Myocyte (in vitro differentiated cells): ENCODE results near the gene ACBD4. TPM values are rescaled to one million over a fixed set of nuclear protein-coding genes. Genes with fewer than 3 reads are reported as not detected.

ENCODE experiments used
- DNase-seq: peaks from one replicate; pipeline ENCODE4 v3.0.0-alpha.2; 2012; ENCODE audit warnings: low read depth
- polyA plus RNA-seq: library from polyadenylated mRNA; unstranded; fragments of >200 nt; gene quantifications from one replicate; pipeline ENCODE4 v1.2.1, GENCODE V29; 2012; ENCODE audit warnings: missing spikeins
- total RNA-seq: library from RNA; depleted of rRNA; stranded (reverse); fragments of >200 nt; gene quantifications from 2 replicates; pipeline ENCODE4 v1.2.3, GENCODE V29; 2014

The ACBD4 gene
- 3.5 and 6.0 TPM in 2 replicates for total RNA-seq
- 12.1 TPM for polyA plus RNA-seq

DNA sequence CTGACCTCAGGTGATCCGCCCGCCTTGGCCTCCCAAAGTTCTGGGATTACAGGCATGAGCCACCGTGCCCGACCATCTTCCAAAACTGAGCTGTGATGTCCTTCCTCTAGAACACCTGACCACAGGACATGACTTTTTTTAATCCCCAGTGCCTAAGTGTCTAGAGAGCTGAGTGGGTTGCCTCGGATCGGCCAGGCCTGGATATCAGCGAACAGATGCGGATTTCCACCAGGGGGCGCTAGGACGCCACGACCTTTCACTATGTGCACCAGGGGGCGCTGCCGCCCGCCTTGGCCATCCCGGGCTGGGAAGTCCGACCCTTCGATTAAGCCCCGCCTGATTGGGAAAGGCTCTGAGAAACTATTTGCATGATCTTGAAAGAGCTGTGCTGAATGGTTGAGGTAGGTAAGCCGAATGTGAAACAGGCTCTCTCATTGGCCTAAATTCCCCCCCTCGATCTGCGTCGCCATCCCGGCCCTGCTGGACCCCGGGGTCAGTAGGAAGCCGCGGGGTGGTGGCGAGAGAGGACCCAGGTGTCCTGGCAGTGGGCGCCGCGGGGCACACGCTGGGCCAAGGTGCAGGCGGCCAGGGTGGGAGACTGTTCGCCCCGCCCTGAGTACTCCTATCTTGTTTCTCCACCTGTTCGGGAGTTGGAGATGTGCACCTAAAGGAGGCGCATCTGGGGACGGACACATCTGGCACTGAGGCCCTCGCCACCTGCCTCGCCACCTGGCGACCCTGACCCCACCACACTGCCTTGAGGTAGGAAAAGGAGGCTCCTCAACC is at the start of gene ACBD4:
Gene ACBD4, plus strand, starts transcription at position 496 of the 786 bp plus-strand sequence. CDS start 458 bp downstream, outside the sequence.
- DNase-seq, result peak; percentile 98

- DNase-seq, result no peak
These were observed 49.1 kb upstream of the ACBD4 start for GRCh38 chr17:45086391-45086790.

DNA sequence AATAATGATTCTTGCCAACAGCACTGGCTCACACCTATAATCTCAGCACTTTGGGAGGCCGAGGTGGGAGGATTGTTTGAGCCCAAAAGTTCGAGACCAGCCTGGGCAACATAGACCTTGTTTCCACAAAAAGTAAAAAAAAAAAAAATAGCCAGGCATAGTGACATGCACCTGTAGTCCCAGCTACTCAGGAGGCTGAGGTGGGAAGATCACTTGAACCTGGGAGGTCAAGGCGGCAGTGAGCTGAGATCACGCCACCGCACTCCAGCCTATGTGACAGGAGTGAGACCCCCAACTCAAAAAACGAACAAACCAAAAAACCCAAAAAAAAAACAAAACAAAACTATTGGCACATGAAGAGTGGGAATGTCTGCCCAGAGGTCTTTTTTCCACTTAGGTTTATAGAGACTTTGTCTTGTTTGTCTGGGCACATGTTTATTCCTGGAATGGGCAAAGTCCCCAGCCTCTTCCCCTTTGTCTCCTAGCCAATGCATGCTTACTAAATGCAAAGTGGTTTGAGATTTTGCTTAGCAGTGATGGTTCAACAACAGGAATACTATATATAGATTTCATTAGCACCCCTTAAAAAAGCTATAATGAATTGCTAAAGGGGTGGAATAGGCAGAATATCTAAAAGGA is 48.5 kb upstream of the ACBD4 start:
- no peak for DNase-seq

DNA sequence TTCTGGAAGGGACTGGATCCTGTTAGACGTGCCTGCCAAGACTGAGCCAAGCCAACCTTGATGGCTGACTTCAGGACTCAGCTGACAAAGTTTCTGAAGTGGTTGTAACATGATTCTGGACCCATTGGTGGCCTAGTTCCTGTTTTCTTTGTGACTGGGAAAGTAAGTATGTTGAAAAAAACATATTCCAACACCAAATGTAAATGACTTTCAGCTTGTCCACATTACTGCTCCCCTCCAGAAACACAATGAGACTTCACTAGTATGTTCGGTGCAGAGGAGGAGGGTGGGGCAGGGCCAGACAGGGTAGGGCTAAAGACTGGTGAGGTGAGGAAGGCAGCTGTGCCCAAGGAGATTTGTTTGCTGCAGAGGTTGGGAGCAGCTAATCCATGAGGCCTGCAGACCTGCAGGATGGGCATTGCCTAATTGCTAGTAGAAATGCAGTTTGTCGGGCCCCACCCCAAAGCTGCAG is 47.9 kb upstream of the ACBD4 start:
- no peak for DNase-seq

DNA sequence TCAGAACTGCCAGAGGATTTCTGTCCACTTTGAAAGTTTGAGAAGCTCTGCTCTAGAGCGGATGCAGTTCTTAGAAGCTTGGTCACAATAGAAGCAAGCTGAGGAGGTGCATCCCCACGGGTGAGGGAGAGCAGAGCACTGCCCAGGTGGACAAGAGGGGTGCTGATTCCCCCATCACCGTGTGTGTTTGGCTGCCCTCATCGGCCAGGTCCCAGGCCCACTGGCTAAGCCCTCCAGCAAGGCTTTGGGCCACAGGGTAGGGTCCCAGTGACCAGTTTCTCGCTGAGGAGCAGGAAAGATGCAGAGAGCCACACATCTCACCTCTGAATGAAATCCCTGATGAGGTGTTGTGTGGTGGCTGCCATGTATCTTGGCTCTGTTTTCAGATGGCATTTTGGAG is 47.5 kb upstream of the ACBD4 start:
- DNase-seq, result no peak

- no peak for DNase-seq
These were observed 46.7 kb upstream of the ACBD4 start for GRCh38 chr17:45088741-45089140.

GRCh38 chr17:45090711-45091110 is 44.8 kb upstream of the ACBD4 start:
- no peak for DNase-seq

DNA sequence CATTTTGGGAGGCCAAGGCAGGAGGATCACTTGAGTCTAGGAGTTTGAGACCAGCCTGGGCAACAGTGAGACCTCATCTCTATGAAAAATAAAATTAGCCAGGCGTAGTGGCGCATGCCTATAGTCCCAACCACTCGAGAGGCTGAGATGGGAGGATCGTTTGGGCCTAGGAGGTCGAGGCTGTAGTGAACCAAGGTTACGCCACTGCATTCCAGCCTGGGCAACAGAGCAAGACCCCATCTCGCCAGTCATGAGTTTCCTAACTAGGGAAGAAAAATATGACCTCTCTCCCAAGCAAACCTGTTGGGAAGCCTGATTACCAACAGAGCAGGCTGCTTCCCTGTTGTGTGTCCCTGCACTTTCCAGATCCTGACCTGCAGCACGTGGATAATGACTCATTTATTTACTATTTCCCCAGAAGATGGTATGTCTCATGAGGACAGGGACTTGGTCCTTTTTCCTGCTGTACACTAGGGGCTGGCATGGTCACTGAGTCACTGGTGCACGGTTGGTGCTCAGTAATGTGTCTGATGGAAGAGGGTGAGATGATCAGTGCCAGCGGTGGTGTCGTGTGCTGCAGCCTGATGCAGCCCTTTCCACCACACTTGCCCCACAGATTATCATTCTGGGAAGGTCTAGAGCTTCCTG is 43.6 kb upstream of the ACBD4 start:
- no peak for DNase-seq

DNA sequence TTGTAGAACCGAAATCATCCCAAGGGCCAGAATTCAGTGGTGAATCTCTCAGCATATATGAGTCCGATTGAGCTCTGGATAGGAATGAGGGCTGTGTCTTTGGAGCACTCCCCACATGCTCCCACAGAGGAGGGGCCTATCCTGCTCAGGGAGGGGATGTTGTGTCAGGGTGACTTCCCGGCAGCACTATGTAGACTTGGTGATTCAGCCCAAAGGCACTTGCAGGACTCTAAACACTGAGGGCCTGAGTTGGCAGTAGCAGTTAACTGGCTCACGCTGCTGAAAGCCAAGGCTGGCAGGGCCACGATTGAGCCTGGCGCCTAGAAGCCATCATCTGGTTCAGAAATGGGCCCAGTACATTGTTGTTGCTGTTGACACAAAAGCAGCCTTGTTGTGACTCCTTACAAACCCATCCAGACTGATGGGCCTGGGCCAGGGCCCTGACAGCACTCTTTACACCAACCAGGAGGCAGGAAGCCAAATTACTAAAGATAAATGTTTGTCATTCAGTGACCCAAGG is 42.5 kb upstream of the ACBD4 start:
- peak; percentile 98 for DNase-seq

GRCh38 chr17:45093444-45094110 is 41.9 kb upstream of the ACBD4 start:
- peak; percentile 66 for DNase-seq

DNA sequence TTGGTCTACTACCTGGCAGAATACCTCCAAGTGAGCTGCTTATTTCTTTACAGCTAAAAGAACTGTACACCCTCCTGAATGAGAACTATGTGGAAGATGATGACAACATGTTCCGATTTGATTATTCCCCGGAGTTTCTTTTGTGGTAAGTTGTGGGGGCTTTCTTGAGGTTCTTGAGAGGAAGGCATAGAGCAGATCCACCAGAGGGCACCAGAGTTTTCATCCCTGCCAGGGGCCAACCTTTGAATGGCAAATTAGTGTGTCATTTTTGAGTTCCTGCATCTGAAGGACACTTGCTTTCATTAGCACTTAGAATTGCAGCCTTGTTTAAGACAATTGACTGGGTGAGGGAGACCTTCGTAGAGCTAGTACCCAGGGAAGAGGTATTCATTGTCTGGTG is 39.3 kb upstream of the ACBD4 start:
- peak; percentile 59 for DNase-seq

- no peak for DNase-seq
These were observed 38.6 kb upstream of the ACBD4 start for GRCh38 chr17:45096926-45097325.

DNA sequence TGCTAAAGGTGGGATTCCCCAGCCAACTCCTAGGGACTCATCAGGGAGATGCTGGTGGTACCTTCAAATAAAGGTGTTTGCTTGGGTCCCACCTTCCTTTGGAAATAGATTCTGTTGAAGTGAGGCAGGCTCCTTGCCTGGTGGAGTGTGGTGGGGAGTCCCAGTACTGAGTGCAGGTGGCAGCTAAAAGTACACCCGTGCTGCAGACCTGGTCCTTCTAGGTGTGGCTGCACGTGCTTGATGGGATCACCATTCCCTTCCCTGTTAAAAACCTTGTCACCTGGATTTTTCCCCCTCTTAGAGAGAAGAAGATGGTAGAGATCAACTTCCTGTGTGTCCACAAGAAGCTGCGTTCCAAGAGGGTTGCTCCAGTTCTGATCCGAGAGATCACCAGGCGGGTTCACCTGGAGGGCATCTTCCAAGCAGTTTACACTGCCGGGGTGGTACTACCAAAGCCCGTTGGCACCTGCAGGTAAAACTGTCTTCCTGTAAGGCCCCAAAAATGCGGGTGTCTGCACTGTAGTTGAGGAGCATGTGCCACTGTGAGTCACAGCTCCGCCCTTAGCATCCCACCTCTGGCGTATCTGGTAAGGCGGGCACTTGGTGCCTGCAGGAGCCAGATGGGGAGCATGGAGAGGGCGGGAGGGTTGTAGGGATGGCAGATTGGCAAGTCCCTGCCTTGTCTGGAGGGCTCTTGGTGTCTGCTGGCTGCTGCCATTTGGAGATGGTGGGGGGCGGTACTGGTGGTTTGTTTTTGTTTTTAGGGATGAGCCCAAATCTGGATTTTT is 37.2 kb upstream of the ACBD4 start:
- no peak for DNase-seq

GRCh38 chr17:45098869-45099616 is 36.4 kb upstream of the ACBD4 start:
- DNase-seq, result peak; percentile 83

DNA sequence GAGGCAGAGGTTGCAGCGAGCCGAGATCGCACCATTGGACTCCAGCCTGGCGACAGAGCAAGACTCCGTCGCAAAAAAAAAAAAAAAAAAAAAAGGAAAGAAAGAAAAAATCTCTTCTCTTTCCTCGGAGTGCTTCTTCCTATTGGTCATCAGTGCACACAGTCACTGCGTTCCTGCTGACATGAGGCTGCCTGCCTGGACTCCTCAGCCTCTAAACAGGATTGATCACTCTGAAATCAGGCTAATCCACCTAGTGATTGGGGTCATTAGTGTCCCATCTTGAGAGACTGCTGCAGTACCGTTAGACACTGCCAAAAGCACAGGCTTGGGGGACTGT is 34.0 kb upstream of the ACBD4 start:
- DNase-seq, result no peak

DNA sequence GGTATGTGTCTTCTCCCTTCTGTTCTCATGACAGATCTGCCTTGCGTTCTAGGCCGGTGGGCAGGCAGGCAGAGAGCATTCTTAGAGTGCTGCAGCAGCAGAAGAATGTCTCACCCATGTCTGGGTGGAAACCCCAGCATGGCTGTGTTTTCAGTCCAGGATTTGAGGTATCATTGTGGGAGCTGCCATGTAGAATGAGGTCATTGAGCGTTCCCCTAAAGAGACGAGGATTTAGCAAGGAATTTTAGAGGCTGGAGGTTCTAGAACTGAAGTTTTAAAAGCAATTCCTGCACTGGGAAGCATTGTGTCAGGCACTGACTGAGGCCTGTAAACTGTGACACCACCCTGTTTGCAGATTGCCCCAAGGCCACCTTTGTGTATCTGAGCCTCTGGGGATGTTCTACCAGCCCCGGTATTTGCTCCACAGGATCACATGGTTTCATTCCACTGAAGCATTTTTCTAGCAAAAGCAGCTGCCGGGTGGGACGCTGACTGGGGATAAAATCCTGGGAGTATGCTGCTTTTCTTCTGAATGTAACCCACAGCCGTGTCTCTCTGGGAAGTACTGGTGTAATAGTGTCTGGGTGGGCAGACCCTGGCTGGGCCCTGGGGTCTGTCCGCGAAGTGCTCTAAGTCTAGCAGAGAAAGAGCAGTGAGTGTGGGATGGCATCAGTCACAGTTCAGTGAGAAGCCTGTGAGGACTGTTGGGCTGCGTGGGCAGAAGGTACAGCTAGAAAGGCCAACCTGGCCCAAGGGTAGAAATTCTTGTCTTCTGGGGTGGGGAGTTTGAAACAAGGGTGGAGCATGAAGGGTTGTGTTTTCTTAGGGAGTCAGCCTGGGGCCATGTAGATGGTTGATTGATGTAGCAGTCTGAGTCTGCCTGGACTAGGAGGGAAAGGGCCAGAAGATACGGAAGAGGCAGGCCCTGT is 33.3 kb upstream of the ACBD4 start:
- DNase-seq, result peak; percentile 51

- no peak for DNase-seq
These were observed 32.6 kb upstream of the ACBD4 start for GRCh38 chr17:45102856-45103255.

DNA sequence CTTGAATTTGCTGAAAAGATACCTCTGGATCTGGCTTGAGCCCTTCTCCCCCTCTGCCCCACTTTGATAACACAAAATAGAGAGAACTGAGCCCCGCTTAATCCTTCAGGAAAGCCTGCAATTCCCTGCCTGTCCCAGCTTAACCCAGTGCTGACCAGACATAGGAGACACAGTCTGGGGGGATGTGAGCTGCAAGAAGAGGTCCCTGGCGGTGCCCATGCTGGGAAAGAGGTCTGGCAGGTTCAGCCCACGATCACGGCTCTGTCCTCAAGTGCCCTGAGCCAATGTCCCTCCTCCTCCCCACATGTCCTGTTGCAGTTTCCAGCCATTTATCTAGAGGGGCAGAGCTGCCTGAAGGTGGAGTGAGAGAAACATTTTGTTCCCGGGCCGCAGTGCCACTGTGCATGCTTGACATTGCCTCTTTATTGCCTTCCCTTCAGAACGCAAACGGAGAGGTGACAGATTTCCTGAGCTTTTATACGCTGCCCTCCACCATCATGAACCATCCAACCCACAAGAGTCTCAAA is 32.2 kb upstream of the ACBD4 start:
- DNase-seq, result no peak

DNA sequence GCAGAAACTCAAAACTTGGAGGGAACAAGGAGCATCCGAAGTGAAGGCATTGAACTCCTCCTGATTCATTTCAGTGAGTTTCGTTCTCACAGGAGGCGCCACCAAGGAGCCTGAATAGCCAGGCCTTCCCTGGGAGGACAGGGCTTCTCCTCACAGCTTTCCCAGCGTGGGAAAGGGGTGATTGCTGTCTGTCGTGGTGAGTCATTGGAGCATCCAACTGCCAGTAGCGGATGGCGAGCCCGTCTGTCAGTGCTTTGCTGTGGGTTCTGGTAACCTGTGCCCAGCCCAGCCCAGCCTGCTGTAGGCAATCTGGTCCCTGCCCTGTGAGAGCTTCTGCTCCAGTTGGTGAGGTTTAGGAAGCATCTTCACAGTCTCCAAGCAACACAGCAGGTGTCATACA is 31.5 kb upstream of the ACBD4 start:
- DNase-seq, result no peak
